Kidney (tissue), 14 donors: ENCODE measurements around the gene PLA2G2A. TPM values are rescaled to one million over a fixed set of nuclear protein-coding genes. Genes with fewer than 3 reads are reported as not detected.

ENCODE experiments used
- DNase-seq, 5 donors: peaks; one replicate each; pipeline ENCODE4 v3.0.0-alpha.2; 2013 to 2020
- FAIRE-seq: peaks from 2 replicates; lab custom pipeline; 2012; peaks lifted over from hg19 to GRCh38; lab: Jason Lieb, UNC
- H3K27ac ChIP-seq, 2 donors: one replicate each; pipeline ENCODE4 v1.7.0; 2013; ENCODE audit warnings: low read depth in 2 of 2, low read length in 2 of 2, inconsistent platforms in 1 of 2
- H3K27me3 ChIP-seq: one replicate; pipeline ENCODE4 v1.7.1; 2013; ENCODE audit warnings: low read length, inconsistent platforms; ENCODE audit not compliant: control insufficient read depth, insufficient read depth
- H3K36me3 ChIP-seq, 3 donors: one replicate each; pipeline versions ENCODE4 v1.7.0 to v1.7.1; 2013; ENCODE audit warnings: low read length in 3 of 3, control low read depth in 1 of 3, inconsistent platforms in 1 of 3; ENCODE audit not compliant: insufficient read depth in 3 of 3, control insufficient read depth in 2 of 3
- H3K4me1 ChIP-seq, 3 donors: one replicate each; pipeline versions ENCODE4 v1.7.0 to v1.7.1; 2013; ENCODE audit warnings: low read length in 3 of 3, inconsistent platforms in 1 of 3, low read depth in 1 of 3; ENCODE audit not compliant: control insufficient read depth in 2 of 3, insufficient read depth in 2 of 3
- H3K4me3 ChIP-seq, 3 donors: one replicate each; pipeline versions ENCODE4 v1.7.0 to v1.8.1; 2013; ENCODE audit warnings: low read length in 3 of 3, control low read depth in 1 of 3, inconsistent platforms in 1 of 3
- H3K9ac ChIP-seq, 3 donors: one replicate each; pipeline versions ENCODE4 v1.7.0 to v1.7.1; 2013; ENCODE audit warnings: low read length in 3 of 3, control low read depth in 1 of 3, inconsistent platforms in 1 of 3
- H3K9me3 ChIP-seq, 3 donors: one replicate each; pipeline versions ENCODE4 v1.7.0 to v1.7.1; 2013; ENCODE audit warnings: low read length in 3 of 3, control low read depth in 1 of 3, inconsistent platforms in 1 of 3; ENCODE audit not compliant: control insufficient read depth in 2 of 3, insufficient read depth in 1 of 3
- intact Hi-C: fragments of 100-400 bp; cut with DNase I; formaldehyde crosslinking; loops from one replicate; pipeline ENCODE4 v1.11.1; 2022
- polyA plus RNA-seq: library from polyadenylated mRNA; stranded (reverse); fragments of 350-450 nt; fragmentation: Illumina TruSeq; extraction: RNeasy Lipid Tissue Mini Kit (QIAGEN cat#74804); gene quantifications from one replicate; pipeline ENCODE4 v1.2.3, GENCODE V29; 2014; ENCODE audit warnings: low read depth, low replicate concordance; ENCODE audit not compliant: insufficient read depth
- total RNA-seq: library from RNA; stranded (reverse); fragmentation: NEBNext Ultra II Directional; extraction: Animal tissue kit (Norgen Biotek cat#: 25700); gene quantifications from one replicate; pipeline ENCODE4 v1.2.1, GENCODE V29; 2021
- TF ChIP-seq, protein P1 (sequence below): IDR thresholded peaks from 3 replicates; pipeline ENCODE4 v1.5.1; 2012; ENCODE audit warnings: mild to moderate bottlenecking, moderate library complexity, borderline replicate concordance; ENCODE audit not compliant: insufficient read depth; ENCODE audit errors: extremely low read depth
- donor health status: control.
- donor health status: control.
- donor health status: control.
- donor health status: control.
- donor health status: control.
- donor health status: DM: yes; HTN: yes; CAD: no.
- donor health status: Normal renal cell carcinoma (clear cell type).

PLA2G2A gene
- total and polyA plus RNA-seq, 2 donors from 2014 or later = 0.52 to 0.63 TPM

DNA sequence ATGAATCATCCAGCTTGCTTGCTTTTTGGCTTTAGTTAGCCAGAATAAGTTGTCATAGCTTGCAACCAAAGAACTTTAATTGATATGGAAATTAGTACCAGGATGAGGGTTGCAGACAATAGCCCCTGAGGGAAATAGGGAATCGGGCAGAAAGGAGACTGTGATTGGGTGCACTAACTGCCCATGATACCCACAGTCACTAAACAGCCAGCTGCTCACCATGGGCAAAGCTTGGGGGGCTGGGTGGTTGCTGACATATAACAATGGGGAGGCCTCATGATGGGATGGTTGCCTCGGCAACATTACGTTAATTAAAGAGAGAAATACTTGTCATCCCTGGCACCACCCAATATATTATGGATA is 38.2 kb downstream of the PLA2G2A start:
- TF ChIP-seq, protein P1, sequence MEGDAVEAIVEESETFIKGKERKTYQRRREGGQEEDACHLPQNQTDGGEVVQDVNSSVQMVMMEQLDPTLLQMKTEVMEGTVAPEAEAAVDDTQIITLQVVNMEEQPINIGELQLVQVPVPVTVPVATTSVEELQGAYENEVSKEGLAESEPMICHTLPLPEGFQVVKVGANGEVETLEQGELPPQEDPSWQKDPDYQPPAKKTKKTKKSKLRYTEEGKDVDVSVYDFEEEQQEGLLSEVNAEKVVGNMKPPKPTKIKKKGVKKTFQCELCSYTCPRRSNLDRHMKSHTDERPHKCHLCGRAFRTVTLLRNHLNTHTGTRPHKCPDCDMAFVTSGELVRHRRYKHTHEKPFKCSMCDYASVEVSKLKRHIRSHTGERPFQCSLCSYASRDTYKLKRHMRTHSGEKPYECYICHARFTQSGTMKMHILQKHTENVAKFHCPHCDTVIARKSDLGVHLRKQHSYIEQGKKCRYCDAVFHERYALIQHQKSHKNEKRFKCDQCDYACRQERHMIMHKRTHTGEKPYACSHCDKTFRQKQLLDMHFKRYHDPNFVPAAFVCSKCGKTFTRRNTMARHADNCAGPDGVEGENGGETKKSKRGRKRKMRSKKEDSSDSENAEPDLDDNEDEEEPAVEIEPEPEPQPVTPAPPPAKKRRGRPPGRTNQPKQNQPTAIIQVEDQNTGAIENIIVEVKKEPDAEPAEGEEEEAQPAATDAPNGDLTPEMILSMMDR = no peak
- H3K9me3 ChIP-seq = no peaks in the 10 kb centered on the region
- H3K9ac ChIP-seq = no peak overlapping the region
- no peaks in the 10 kb centered on the region for H3K27me3 ChIP-seq
- no peaks in the 10 kb centered on the region for H3K4me1 ChIP-seq
- no peak overlapping the region for H3K4me3 ChIP-seq
- DNase-seq = no peak
- intact Hi-C loops = no loop called here
- no peak overlapping the region for H3K27ac ChIP-seq
- H3K36me3 ChIP-seq = no peaks in the 10 kb centered on the region
- FAIRE-seq = no peak

DNA sequence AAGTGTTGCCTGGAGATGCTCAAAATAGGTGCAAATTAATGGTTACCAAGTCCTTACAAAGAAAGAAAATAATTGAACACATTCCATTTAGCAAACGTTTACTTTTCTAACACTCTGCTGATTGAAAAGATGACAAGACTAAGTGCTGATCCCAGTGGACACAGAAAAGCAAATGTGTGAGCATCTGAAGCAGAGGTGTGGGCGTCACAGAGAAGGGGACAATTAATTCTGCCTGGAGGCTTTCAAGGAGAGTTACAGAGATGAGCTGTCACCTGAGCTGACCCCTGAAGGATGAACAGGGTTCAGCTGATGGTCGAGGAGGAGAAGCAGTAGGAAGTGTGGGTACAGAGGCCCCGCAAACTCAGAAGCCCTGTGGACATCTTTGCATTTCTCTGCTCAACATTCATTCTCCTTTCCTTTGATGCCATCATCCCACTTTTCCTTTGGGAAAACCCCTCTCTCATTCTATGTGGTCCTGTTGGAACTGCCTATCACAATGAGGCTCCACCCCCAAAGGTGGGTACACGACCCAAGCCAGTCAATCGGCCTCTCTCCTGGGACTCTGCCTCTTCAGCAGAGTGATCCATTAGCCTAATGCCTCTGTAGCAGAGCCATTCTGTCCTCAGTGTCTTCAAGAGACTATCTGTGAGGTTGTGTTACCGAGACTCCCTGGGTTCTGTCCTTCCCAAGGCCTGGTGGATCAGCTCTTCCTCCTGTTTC is 38.8 kb downstream of the PLA2G2A start:
- TF ChIP-seq, protein P1 = no peak
- Histone ChIP-seq H3K27me3 (no peaks in the 10 kb centered on the region), H3K9ac (no peak overlapping the region), H3K4me1 (no peaks in the 10 kb centered on the region), H3K9me3 (no peaks in the 10 kb centered on the region), H3K27ac (no peak overlapping the region), H3K4me3 (no peak overlapping the region), H3K36me3 (no peaks in the 10 kb centered on the region)
- DNase-seq (no peak), FAIRE-seq (no peak)
- intact Hi-C loops = no loop called here

DNA sequence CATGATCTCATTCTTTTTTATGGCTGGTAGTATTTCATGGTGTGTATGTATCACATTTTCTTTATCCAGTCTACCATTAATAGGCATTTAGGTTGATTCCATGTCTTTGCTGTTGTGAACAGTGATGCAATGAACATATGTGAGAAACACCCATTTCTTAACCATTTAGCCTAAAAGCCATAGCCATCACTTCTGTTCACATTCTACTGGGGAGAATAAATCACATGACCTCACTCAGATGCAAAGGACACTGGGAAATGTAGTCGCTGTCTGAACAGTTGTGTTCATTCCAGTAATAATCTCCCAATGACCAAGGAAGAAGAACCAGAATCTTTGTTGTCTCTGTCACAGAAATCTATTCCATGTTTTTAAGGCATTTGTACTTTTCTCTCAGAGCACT is 40.9 kb downstream of the PLA2G2A start:
- DNase-seq (no peak), FAIRE-seq (no peak)
- Histone ChIP-seq H3K9me3 (no peaks in the 10 kb centered on the region), H3K4me1 (no peaks in the 10 kb centered on the region), H3K27me3 (no peaks in the 10 kb centered on the region), H3K9ac (no peak overlapping the region), H3K36me3 (no peaks in the 10 kb centered on the region), H3K4me3 (no peak overlapping the region), H3K27ac (no peak overlapping the region)
- intact Hi-C loops = no loop called here
- TF ChIP-seq, protein P1 = no peak
